Measurements from ENCODE around the gene CLDN7.

CLDN7 gene

GRCh38 chr17:7290685-7291084 lies 28.4 kb upstream of the CLDN7 start:
- no peak overlapping the region for H3K4me3 ChIP-seq (ENCODE audit: low read length)
- TF ChIP-seq EZH2phosphoT487 (IDR thresholded peaks at IDR 0.05; ENCODE audit: low read depth) (no peak), CTCF (IDR thresholded peaks at IDR 0.05; ENCODE audit: low read depth, low read length) (no peak)
- no peaks in the 10 kb centered on the region for H4K20me1 ChIP-seq (ENCODE audit: insufficient read depth, low read length)
- H3K27me3 ChIP-seq (ENCODE audit: low read depth, low read length), result no peaks in the 10 kb centered on the region
- H3K27ac ChIP-seq (ENCODE audit: low read length), result no peak overlapping the region
- no peaks in the 10 kb centered on the region for H3K4me1 ChIP-seq (ENCODE audit: low read length)
- no peaks in the 10 kb centered on the region for H3K79me2 ChIP-seq (ENCODE audit: low read length)
- no peaks in the 10 kb centered on the region for H3K9me3 ChIP-seq (ENCODE audit: insufficient read depth, low read length)
- no peak overlapping the region for H2AFZ ChIP-seq (ENCODE audit: low read depth, low read length)
- no peaks in the 10 kb centered on the region for H3K36me3 ChIP-seq (replicated peaks; ENCODE audit: low read depth, low read length)
- no peak overlapping the region for H3K4me2 ChIP-seq (ENCODE audit: low read length)
- no peak overlapping the region for H3K9ac ChIP-seq (ENCODE audit: low read length)

- H3K9me3 ChIP-seq (ENCODE audit: insufficient read depth, low read length), result no peaks in the 10 kb centered on the region
- no peaks in the 10 kb centered on the region for H3K27me3 ChIP-seq (ENCODE audit: low read depth, low read length)
- no peaks in the 10 kb centered on the region for H3K4me1 ChIP-seq (ENCODE audit: low read length)
- no peak overlapping the region for H3K9ac ChIP-seq (ENCODE audit: low read length)
- no peaks in the 10 kb centered on the region for H4K20me1 ChIP-seq (ENCODE audit: insufficient read depth, low read length)
- no peak overlapping the region for H2AFZ ChIP-seq (ENCODE audit: low read depth, low read length)
- no peak overlapping the region for H3K4me3 ChIP-seq (ENCODE audit: low read length)
- H3K79me2 ChIP-seq (ENCODE audit: low read length), result no peaks in the 10 kb centered on the region
- no peak overlapping the region for H3K4me2 ChIP-seq (ENCODE audit: low read length)
- H3K27ac ChIP-seq (ENCODE audit: low read length), result no peak overlapping the region
- TF ChIP-seq EZH2phosphoT487 (IDR thresholded peaks at IDR 0.05; ENCODE audit: low read depth) (no peak), CTCF (IDR thresholded peaks at IDR 0.05; ENCODE audit: low read depth, low read length) (no peak)
- H3K36me3 ChIP-seq (replicated peaks; ENCODE audit: low read depth, low read length), result no peaks in the 10 kb centered on the region
Observed at GRCh38 chr17:7290166-7290565, 27.9 kb upstream of the CLDN7 start.

- Histone ChIP-seq H3K27me3 (ENCODE audit: low read depth, low read length) (no peaks in the 10 kb centered on the region), H3K36me3 (replicated peaks; ENCODE audit: low read depth, low read length) (no peaks in the 10 kb centered on the region)
Observed at GRCh38 chr17:7289256-7290032, 27.2 kb upstream of the CLDN7 start.

GRCh38 chr17:7285679-7286078 lies 23.4 kb upstream of the CLDN7 start:
- Histone ChIP-seq H3K4me3 (ENCODE audit: low read length) (no peak overlapping the region), H3K36me3 (replicated peaks; ENCODE audit: low read depth, low read length) (no peaks in the 10 kb centered on the region), H2AFZ (ENCODE audit: low read depth, low read length) (no peak overlapping the region), H3K4me2 (ENCODE audit: low read length) (no peak overlapping the region), H3K4me1 (ENCODE audit: low read length) (peaks cover 11% of the 10 kb centered on the region), H3K9me3 (ENCODE audit: insufficient read depth, low read length) (no peaks in the 10 kb centered on the region), H3K27me3 (ENCODE audit: low read depth, low read length) (no peaks in the 10 kb centered on the region), H3K79me2 (ENCODE audit: low read length) (no peaks in the 10 kb centered on the region), H3K9ac (ENCODE audit: low read length) (no peak overlapping the region), H4K20me1 (ENCODE audit: insufficient read depth, low read length) (no peaks in the 10 kb centered on the region), H3K27ac (ENCODE audit: low read length) (no peak overlapping the region)
- TF ChIP-seq CTCF (IDR thresholded peaks at IDR 0.05; ENCODE audit: low read depth, low read length) (no peak), EZH2phosphoT487 (IDR thresholded peaks at IDR 0.05; ENCODE audit: low read depth) (no peak)

More at GRCh38 chr17:7289256-7290032, 27.2 kb upstream of the CLDN7 start:
- Histone ChIP-seq H3K4me2 (ENCODE audit: low read length) (no peak overlapping the region), H4K20me1 (ENCODE audit: insufficient read depth, low read length) (no peaks in the 10 kb centered on the region), H3K4me1 (ENCODE audit: low read length) (no peaks in the 10 kb centered on the region), H3K79me2 (ENCODE audit: low read length) (no peaks in the 10 kb centered on the region), H3K4me3 (ENCODE audit: low read length) (no peak overlapping the region), H3K27ac (ENCODE audit: low read length) (no peak overlapping the region), H2AFZ (ENCODE audit: low read depth, low read length) (no peak overlapping the region), H3K9me3 (ENCODE audit: insufficient read depth, low read length) (no peaks in the 10 kb centered on the region), H3K9ac (ENCODE audit: low read length) (no peak overlapping the region)
- TF ChIP-seq CTCF (IDR thresholded peaks at IDR 0.05; ENCODE audit: low read depth, low read length), result no peak
- no peak for TF ChIP-seq EZH2phosphoT487 (IDR thresholded peaks at IDR 0.05; ENCODE audit: low read depth)
